Stimulated activated CD4-positive, alpha-beta T cell treated with anti-CD3 and anti-CD28 coated beads, Interleukin-15, amount 100 ng/mL, for 1 hour (primary cell): ENCODE results near the gene EFCAB10.
"Not testable (repeated sequence)": the region's sequence is repeated elsewhere in the genome, so short reads cannot be mapped to it uniquely, and the experiment has no call there.

ENCODE experiments used
- DNase-seq, 2 donors: peaks; one replicate each; pipeline ENCODE4 v3.0.0-alpha.2; 2020; ENCODE audit warnings: low read depth in 1 of 2, low spot score in 1 of 2

Gene EFCAB10

DNA sequence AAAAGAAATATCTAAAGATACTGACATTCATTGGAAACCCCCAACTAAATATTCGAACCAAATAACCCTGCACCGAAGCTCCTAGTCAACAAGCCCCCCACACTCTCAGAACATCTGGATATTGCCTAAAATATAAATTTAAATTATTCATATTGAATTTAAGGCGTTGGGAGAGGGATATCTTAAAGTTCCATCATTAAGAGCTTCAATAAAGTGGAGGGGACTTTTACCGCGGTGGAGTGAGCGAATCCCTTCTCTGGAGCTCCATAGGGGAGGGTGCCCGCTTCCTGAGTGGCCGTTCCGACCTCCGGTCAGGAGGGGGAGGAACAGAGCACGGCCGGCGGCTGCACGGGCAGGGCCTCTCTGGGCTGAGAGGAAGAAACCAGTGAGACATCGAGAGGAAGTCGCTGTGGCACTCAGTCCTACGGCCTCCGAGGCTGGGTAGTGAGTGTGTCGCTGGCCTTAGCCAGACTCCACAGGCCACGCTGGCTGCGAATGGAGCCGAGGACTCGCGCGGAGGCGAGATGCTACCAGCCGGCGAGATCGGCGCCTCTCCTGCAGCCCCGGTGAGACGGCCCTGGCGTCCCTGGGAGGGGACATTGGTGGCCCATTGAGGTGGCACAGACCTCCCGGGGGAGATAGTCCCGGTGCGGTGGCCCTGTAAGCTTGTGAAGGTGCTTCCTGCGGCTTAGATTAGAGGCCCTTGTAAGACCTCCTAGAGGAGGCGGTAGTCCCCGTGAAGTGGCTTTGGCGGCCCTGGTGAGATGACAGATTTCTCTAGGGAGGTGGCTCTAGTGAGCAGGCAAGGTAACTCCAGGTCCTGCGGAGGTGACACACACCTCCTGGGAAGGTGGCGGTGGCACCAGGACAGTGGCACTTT lies 49.3 kb downstream of the EFCAB10 start, which contains the start of gene RINT1:
RINT1 (plus strand) TSS at position 410 of the 880 bp plus-strand sequence; CDS start at position 525, 115 bp downstream.
- peak; percentile 80 to 84 for DNase-seq

DNA sequence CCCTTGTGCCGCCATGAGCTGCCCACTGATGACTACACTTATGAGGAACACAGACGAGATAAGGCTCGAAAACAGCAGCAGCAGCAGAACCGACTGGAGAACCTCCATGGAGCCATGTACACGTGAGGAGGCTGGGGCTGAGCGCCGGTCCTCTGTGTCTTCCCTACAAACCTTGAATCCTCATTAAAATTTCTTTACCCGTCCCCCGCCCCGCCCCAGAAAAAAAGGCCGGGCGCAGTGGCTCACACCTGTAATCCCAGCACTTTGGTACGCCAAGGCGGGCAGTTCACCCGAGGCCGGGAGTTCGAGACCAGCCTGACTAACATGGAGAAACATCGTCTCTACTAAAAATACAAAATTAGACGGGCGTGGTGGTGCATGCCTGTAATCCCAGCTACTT lies 50.7 kb downstream of the EFCAB10 start:
- DNase-seq: no peak

DNA sequence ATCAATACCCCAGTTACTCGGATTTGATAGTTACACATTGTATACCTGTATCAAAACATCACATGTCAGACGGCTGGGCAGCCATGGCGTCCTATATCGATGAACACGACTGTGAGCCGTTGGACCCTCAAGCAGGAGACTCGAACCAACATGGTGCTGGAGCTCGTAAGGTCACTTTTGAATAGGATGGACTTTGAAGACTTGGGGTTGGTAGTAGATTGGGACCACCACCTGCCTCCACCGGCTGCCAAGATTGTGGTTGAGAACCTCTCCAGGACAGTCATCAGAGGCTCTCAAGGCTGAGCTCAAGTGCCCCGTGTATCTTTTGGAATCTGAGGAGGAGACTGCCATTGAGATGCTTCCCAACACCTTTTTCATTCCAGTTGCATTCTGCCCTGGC lies 51.2 kb downstream of the EFCAB10 start:
- no peak for DNase-seq

DNA sequence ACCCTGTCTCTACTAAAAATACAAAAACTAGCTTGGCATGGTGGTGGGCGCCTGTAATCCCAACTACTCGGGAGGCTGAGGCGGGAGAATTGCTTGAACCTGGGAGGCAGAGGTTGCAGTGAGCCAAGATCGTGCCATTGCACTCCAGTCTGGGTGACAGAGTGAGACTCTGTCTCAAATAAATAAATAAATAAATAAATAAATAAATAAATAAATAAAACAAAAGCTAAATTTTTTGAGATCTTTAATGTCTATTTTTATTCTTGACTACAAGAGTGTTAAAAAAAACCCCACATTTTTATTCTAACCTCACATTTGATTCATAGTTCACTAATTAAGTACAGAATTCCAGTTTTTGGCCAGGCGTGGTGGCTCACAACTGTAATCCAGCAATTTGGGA lies 53.6 kb downstream of the EFCAB10 start:
- DNase-seq: not testable (repeated sequence)

DNA sequence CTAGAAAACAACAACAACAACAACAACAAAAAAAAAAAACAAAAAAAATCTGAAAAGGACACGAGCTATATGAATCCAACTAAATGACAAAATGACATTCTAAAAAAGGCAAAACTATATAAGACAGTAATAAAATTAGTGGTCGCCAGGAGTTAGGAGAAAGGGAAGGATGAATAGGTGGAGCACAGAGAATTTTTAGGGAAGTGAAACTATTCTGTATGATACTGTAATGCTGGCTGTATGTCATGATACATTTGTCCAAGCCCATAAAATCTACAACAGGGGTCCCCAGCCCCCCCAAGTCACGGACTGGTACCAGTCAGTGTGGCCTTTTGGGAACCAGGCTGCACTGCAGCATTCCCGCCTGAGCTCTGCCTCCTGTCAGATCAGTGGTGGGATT lies 56.5 kb downstream of the EFCAB10 start:
- no peak for DNase-seq

DNA sequence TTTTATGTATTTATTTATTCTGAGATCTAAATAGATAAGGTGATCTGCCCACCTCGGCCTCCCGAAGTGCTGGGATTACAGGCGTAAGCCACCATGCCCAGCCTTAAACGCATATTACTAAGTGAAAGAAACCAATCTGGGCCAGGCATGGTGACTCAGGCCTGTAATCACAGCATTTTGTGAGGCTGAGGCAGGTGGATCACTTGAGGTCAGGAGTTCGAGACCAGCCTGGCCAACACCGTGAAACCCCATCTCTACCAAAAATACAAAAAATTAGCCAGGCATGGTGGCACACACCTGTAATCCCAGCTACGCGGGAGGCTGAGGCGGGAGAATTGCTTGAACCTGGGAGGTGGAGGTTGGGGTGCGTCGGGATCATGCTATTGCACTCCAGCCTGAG lies 56.9 kb downstream of the EFCAB10 start:
- not testable (repeated sequence) for DNase-seq

DNA sequence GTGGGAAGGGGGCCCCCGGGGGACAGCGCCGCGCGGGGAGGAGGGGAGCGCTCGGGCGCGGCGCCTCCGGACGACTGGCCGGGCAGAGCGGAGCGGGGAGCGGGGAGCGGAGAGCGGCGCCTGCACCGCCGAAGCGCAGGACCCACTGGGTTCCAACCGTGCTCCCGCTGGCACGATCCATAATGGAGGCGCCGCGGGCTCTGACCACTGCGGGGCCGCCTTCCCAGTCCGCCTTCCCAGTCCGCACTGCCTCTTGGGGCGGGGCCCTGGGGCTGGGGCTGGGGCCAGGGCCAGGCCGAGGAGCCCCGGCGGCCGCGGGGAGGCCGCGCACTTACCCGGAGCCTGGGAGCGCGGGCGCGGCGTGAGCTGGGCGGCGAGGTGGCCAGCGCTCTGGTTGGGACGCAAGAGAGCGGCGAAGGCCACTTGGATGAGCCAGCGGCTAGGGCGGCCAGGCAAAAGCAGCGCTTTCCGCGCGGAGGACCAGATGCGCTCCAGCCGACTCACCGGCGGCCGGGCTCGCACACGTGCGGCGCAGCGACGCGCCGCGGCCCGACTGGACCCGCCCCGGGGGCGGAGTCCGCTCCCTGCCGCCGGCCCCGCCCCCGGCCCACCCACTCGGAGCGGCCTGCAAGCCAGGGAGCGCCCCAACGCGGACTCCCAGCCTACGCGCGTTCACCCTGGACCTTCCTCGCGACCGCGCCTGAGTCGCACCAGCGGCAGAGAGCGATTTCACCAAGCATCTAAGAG lies 59.4 kb downstream of the EFCAB10 start, which contains the start of gene PUS7:
PUS7 (minus strand) TSS at position 555 of the 747 bp plus-strand sequence. CDS start 13,759 bp downstream, outside the sequence.
- DNase-seq: peak; percentile 57 to 76

DNA sequence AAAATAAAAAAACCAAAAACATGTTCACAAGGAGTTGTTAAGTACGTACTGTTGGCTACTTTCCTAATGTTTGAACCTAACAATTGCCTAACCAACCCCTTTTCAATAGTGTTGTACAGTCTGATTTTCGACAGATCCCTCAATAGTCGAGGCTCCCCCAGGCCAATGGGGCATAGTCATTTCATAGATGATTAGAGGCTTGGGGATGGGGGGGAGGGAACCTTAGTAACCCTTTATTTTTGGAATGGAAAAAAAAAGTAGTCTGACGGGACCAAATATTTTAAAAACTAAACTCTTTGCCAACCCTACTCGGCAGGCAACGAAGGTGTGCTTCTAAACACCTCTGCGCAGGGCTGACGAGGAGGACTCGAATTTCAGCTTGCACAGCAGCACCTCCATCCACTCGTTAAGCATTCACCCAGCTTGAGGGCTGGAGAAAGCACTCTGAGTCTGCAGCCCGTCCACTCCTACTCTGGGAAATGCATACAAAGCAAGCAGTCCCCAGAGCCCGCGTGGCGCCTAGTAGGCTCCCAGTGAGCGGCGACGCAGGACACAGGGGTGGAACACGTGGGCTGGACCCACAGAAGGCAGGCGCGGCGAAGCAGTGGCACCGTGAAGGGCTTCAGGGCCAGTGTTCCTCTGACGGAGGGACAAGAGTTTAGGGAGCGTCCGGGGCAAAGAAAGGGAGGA lies 60.1 kb downstream of the EFCAB10 start:
- DNase-seq: peak in 1 of 2 donors; percentile 38

DNA sequence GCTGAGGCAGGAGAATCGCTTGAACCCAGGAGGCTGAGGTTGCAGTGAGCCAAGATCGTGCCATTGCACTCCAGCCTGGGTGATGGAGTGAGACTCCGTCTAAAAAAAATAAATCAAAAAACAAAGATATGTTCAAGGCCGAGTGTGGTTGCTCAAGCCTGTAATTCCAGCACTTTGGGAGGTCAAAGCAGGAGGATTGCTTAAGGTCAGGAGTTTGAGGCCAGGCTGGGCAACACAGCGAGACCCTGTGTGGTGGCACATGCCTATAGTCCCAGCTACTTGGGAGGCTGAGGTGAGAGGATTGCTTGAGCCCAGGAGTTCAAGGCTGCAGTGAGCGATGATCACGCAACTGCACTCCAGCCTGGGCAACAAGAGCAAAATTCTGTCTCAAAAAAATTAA lies 60.7 kb downstream of the EFCAB10 start:
- not testable (repeated sequence) for DNase-seq

DNA sequence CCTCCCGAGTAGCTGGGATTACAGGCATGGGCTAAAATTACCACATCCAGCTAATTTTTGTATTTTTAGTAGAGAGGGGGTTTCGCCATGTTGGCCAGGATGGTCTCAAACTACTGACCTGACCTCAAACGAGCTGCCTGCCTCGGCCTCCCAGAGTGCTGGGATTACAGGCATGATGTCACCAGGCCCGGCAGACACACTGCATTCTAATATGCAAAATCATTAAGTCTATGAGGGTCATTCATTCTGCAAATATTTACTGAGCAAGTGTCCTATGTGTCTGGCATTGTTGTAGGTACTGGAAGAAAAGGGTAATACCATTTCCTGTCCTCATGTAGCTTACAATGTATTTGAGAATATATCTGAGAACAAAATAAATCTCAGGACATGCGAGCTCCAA lies 61.9 kb downstream of the EFCAB10 start:
- no peak for DNase-seq

DNA sequence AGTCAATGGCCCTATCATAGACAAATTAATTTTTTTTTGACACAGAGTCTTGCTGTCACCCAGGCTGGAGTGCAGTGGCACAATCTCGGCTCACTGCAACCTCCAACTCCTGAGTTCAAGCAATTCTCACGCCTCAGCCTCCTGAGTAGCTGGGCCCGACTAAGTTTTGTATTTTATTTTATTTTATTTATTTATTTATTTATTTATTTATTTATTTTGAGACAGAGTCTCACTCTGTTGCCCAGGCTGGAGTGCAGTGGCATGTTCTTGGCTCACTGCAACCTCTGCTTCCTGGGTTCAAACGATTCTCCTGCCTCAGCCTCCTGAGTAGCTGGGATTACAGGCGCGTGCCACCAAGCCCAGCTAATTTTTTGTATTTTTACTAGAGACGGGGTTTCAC lies 65.7 kb downstream of the EFCAB10 start:
- not testable (repeated sequence) for DNase-seq
